RWPE2 (cell line): ENCODE data around the gene IKBIP.

ENCODE experiments used
- ATAC-seq: fragments of 200-7000 bp; cut with Tn5 transposase; 3 replicates; pipeline ENCODE4 v1.9.1; 2021; ENCODE audit warnings: low read depth
- DNase-seq: peaks from one replicate; pipeline ENCODE4 v3.0.0-alpha.2; 2020; ENCODE audit warnings: low spot score
- H3K27ac ChIP-seq: fragments of 450-650 bp; 2 replicates; pipeline ENCODE4 v1.5.1; 2017; ENCODE audit warnings: mild to moderate bottlenecking; ENCODE audit not compliant: poor library complexity, severe bottlenecking
- H3K27me3 ChIP-seq: fragments of 250-450 bp; sonication (Bioruptor Pico); 2 replicates; pipeline ENCODE4 v1.5.1; 2021; ENCODE audit warnings: mild to moderate bottlenecking, moderate library complexity; ENCODE audit not compliant: insufficient read depth, poor library complexity, severe bottlenecking
- H3K36me3 ChIP-seq: fragments of 250-450 bp; sonication (Bioruptor Pico); 2 replicates; pipeline ENCODE4 v1.5.1; 2020; ENCODE audit warnings: low read depth, mild to moderate bottlenecking, moderate library complexity
- H3K4me1 ChIP-seq: fragments of 250-450 bp; sonication (Bioruptor Pico); 2 replicates; pipeline ENCODE4 v1.5.1; 2021; ENCODE audit warnings: mild to moderate bottlenecking, moderate library complexity; ENCODE audit not compliant: insufficient read depth, poor library complexity, severe bottlenecking
- H3K4me3 ChIP-seq: fragments of 250-450 bp; sonication (Bioruptor Pico); 2 replicates; pipeline ENCODE4 v1.5.1; 2021; ENCODE audit warnings: mild to moderate bottlenecking, moderate library complexity; ENCODE audit not compliant: severe bottlenecking
- H3K9me3 ChIP-seq: fragments of 250-450 bp; sonication (Bioruptor Pico); 2 replicates; pipeline ENCODE4 v1.5.1; 2021; ENCODE audit warnings: mild to moderate bottlenecking, moderate library complexity; ENCODE audit not compliant: severe bottlenecking
- TF ChIP-seq, protein P1 (sequence below): fragments of 450-650 bp; IDR thresholded peaks from one replicate; pipeline ENCODE4 v1.5.1; 2017; ENCODE audit warnings: mild to moderate bottlenecking, moderate library complexity; ENCODE audit not compliant: poor library complexity, severe bottlenecking

IKBIP gene

DNA sequence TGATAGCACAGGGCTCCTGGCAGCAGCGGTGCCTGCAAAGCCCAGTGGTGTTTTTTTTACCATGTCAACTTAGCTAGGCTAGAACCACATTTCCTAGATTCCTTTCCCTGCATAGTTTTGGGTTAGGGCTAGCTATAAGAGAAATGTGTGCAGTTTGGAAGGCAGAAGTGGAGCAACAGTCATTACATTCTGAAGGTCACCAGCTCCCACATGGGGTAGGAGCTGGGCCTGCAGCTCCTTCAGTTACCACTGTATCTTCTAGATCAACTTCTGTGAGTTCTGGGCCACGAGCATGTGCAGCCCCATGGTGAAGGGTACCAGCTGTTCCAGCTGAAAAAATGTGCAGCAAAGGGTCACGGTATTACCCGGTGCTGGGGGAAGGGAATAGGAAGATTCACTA is 53.4 kb downstream of the IKBIP start:
- H3K9me3 ChIP-seq = no peaks in the 10 kb centered on the region
- H3K27me3 ChIP-seq = no peaks in the 10 kb centered on the region
- DNase-seq = no peak

DNA sequence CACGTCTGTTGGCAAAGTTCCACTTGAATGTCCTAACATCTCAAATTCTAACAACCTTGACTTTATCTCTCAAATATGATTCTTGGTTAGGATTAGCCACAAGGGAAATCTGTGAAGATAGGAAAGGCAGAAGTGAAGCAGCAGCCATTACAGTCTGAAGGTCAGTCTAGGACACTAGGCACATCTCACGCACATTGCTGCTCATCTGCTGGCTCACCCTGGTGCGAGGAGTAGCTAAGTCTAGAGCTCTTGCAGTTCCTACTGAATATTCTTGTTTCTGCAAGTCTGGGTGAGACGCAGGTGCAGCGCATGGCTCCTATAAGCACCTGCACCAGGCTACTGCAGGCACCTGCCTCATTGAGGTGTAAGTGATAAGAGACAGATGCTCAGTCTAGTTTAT is 57.5 kb downstream of the IKBIP start:
- Histone ChIP-seq H3K27me3 (no peaks in the 10 kb centered on the region), H3K4me1 (no peaks in the 10 kb centered on the region), H3K27ac (no peak overlapping the region), H3K36me3 (no peaks in the 10 kb centered on the region), H3K4me3 (no peak overlapping the region), H3K9me3 (no peaks in the 10 kb centered on the region)
- DNase-seq (no peak), ATAC-seq (no peak)
- TF ChIP-seq, protein P1, sequence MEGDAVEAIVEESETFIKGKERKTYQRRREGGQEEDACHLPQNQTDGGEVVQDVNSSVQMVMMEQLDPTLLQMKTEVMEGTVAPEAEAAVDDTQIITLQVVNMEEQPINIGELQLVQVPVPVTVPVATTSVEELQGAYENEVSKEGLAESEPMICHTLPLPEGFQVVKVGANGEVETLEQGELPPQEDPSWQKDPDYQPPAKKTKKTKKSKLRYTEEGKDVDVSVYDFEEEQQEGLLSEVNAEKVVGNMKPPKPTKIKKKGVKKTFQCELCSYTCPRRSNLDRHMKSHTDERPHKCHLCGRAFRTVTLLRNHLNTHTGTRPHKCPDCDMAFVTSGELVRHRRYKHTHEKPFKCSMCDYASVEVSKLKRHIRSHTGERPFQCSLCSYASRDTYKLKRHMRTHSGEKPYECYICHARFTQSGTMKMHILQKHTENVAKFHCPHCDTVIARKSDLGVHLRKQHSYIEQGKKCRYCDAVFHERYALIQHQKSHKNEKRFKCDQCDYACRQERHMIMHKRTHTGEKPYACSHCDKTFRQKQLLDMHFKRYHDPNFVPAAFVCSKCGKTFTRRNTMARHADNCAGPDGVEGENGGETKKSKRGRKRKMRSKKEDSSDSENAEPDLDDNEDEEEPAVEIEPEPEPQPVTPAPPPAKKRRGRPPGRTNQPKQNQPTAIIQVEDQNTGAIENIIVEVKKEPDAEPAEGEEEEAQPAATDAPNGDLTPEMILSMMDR = no peak

More for the DNA sequence above, 53.4 kb downstream of the IKBIP start:
- H3K36me3 ChIP-seq = peaks cover 24% of the 10 kb centered on the region
- TF ChIP-seq, protein P1 = no peak
- no peak overlapping the region for H3K4me3 ChIP-seq
- no peak for ATAC-seq
- peaks cover 10% of the 10 kb centered on the region for H3K4me1 ChIP-seq
- no peak overlapping the region for H3K27ac ChIP-seq

DNA sequence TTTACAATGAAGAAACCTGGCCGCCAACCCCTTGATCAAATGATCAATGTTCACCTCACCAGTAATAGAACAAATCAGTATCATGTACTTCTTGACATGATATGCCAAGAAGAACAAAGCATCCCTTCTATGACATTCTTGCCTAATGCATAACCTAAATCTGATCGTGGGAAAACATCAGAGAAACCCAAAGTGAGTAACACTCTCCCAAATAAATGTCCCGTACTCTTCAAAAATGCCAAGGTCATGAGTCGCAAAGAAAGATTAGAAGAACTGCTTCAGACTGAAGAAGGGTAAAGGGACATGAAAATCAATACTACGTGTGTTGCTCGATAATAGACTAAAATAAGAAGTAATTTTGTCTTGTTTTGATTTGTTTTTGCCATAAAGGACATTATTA is 62.5 kb downstream of the IKBIP start:
- Histone ChIP-seq H3K4me1 (no peaks in the 10 kb centered on the region), H3K27me3 (no peaks in the 10 kb centered on the region), H3K4me3 (no peak overlapping the region), H3K36me3 (no peaks in the 10 kb centered on the region), H3K9me3 (no peaks in the 10 kb centered on the region), H3K27ac (no peak overlapping the region)
- ATAC-seq = no peak
- no peak for DNase-seq
- TF ChIP-seq, protein P1 = no peak

DNA sequence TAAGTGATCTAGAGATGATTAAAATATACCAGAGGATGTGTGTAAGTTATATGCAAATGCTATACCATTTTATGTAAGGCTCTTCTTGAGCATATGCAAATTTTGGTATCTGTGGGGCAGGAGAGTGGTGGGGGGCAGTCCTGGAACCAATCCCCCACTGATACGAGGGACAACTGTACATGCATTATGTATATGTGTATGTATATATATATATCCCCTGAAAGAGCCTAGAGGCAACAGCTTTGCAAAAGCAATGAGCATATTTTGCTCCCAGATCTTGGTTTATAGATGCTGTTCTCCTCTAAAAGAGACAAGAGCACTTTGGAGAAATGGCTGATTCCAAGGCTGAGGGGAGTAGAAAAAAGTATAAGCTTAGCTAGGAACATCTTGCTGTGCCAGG is 63.5 kb downstream of the IKBIP start:
- Histone ChIP-seq H3K4me3 (no peak overlapping the region), H3K27me3 (no peaks in the 10 kb centered on the region), H3K27ac (no peak overlapping the region), H3K36me3 (no peaks in the 10 kb centered on the region), H3K4me1 (no peaks in the 10 kb centered on the region), H3K9me3 (no peaks in the 10 kb centered on the region)
- ATAC-seq (no peak), DNase-seq (no peak)
- TF ChIP-seq, protein P1 = no peak

DNA sequence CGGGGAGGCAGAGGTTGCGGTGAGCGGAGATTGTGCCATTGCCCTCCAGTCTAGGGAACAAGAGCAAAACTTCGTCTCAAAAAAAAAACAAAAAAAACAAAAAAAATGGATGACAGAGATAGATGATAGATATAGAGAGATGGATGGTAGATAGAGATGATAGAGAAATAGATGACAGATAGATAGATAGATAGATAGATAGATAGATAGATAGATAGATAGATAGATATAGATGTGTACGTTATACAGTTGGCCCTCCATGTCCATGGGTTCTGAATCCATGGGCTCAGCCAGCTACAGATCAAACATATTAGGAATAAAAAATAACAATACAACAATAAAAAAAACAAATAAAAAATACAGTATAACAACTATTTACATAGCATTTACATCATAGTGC is 63.9 kb downstream of the IKBIP start:
- DNase-seq (no peak), ATAC-seq (no peak)
- no peaks in the 10 kb centered on the region for H3K9me3 ChIP-seq
- H3K36me3 ChIP-seq = no peaks in the 10 kb centered on the region
- TF ChIP-seq, protein P1 = no peak
- H3K4me3 ChIP-seq = no peak overlapping the region
- H3K27me3 ChIP-seq = no peaks in the 10 kb centered on the region
- no peaks in the 10 kb centered on the region for H3K4me1 ChIP-seq
- no peak overlapping the region for H3K27ac ChIP-seq
